ENCODE data around the gene FGGY. TPM values are rescaled to one million over a fixed set of nuclear protein-coding genes. Genes with fewer than 3 reads are reported as not detected.

FGGY gene
- total RNA-seq, 1 experiment from 2014 or later: 12.0 TPM

DNA sequence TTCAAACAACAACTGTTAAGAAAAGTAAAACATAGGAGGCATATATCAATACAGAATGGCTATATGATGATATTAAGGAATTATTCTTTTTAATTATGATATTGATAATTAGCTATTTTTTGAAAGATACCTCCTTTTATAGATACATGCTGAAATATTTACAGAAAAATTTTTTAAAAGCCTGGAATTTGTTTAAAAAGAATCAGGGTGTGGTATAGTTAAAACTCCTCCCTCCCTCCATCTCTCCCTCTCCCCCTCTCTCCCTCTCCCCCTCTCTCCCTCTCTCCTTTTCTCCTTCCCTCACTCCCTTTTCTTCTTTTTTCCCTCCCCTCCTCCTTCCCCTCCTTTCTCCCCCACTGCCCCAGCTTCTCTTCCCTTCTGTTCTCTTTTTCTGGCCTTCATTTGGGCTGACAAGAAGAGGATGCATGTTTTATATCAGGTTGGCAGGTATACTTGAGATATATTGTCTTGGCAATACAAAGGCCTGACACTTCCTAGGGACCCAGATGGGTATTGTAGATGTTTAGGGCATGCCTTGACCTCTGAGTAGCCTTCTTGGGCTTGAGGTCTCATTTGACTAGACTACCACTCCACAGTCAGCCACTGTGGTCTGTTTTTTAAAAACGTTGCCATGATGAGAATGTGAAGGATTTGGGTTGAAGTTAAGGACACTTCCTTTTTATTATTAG, 124.5 kb downstream of the FGGY start:
- POLR2A ChIA-PET: no interaction called here
- no peak for ATAC-seq
- CTCF ChIA-PET: no interaction called here
- Mint-ChIP-seq H3K4me1 (peaks cover 24% of the 10 kb centered on the region), H3K27me3 (ENCODE audit: low read depth) (no peaks in the 10 kb centered on the region), H3K9me3 (no peaks in the 10 kb centered on the region; the same call in 1 of the 2 replicates), H3K27ac (no peak overlapping the region), H3K36me3 (no peaks in the 10 kb centered on the region), H3K4me3 (no peak overlapping the region)
- no peak for TF ChIP-seq PRRX2 (CRISPR knock-in tag; IDR thresholded peaks at IDR 0.05)
- TF ChIP-seq, protein P1, sequence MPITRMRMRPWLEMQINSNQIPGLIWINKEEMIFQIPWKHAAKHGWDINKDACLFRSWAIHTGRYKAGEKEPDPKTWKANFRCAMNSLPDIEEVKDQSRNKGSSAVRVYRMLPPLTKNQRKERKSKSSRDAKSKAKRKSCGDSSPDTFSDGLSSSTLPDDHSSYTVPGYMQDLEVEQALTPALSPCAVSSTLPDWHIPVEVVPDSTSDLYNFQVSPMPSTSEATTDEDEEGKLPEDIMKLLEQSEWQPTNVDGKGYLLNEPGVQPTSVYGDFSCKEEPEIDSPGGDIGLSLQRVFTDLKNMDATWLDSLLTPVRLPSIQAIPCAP (CRISPR knock-in tag; IDR thresholded peaks at IDR 0.05): no peak
- no peak for TF ChIP-seq IRF2 (CRISPR knock-in tag; IDR thresholded peaks at IDR 0.05; ENCODE audit: borderline replicate concordance, low read depth)
- TF ChIP-seq TEAD1 (CRISPR knock-in tag; IDR thresholded peaks at IDR 0.05): no peak
- TF ChIP-seq TP53 (CRISPR knock-in tag; IDR thresholded peaks at IDR 0.05): no peak
- TF ChIP-seq ZNF232 (CRISPR knock-in tag; IDR thresholded peaks at IDR 0.05): no peak
- TF ChIP-seq, protein P2, sequence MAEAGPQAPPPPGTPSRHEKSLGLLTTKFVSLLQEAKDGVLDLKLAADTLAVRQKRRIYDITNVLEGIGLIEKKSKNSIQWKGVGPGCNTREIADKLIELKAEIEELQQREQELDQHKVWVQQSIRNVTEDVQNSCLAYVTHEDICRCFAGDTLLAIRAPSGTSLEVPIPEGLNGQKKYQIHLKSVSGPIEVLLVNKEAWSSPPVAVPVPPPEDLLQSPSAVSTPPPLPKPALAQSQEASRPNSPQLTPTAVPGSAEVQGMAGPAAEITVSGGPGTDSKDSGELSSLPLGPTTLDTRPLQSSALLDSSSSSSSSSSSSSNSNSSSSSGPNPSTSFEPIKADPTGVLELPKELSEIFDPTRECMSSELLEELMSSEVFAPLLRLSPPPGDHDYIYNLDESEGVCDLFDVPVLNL (CRISPR knock-in tag; IDR thresholded peaks at IDR 0.05; ENCODE audit: borderline replicate concordance, low read depth): no peak
- DNase-seq (ENCODE audit: low spot score): no peak

DNA sequence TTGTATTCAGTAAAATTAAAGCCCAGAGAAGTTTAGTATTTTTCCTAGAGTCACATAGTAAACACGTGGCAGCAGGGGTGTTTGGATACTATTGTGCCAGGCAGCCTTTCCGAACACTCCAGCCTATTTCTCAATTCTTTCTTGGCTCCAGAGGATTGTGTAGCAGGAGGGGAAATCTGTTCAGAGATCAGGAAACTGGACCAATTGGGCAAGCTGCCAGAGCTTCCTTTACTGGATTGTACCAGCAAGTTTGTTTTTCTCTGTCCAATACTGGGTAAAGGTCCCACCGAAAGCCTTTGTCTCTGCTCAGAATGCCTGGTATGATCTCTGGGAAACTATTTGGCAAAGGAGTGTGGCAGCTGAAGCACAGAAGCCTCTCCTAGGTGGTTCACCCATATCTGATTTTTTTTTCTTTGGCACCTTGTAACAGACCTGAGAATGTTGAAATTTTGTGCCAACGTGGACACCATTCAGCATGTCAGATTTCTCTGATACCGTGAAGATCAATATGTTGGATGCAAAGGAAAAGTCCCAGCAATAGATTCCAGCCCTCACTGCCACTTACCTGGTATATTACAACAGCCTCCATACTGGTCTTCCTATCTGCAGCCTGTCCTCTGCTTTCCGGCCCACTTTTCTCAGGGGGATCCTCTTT, 126.2 kb downstream of the FGGY start:
- ChIA-PET CTCF (interaction anchor here (0.6 kb wide), 1 partner anchor 319 kb away, joined by 4 read pairs; no protein-coding TSS in a partner anchor), POLR2A (no interaction called here)
- ATAC-seq (no peak), DNase-seq (ENCODE audit: low spot score) (no peak)
- peaks cover 21% of the 10 kb centered on the region for H3K4me1 Mint-ChIP-seq
- no peak overlapping the region for H3K27ac Mint-ChIP-seq
- H3K27me3 Mint-ChIP-seq (ENCODE audit: low read depth): no peaks in the 10 kb centered on the region
- no peak overlapping the region for H3K4me3 Mint-ChIP-seq
- no peak for TF ChIP-seq USF1 (CRISPR knock-in tag; IDR thresholded peaks at IDR 0.05)
- no peak for TF ChIP-seq ERG (CRISPR knock-in tag; IDR thresholded peaks at IDR 0.05)
- no peak for TF ChIP-seq PRRX2 (CRISPR knock-in tag; IDR thresholded peaks at IDR 0.05)
- no peaks in the 10 kb centered on the region for H3K9me3 Mint-ChIP-seq
- H3K36me3 Mint-ChIP-seq: no peaks in the 10 kb centered on the region

DNA sequence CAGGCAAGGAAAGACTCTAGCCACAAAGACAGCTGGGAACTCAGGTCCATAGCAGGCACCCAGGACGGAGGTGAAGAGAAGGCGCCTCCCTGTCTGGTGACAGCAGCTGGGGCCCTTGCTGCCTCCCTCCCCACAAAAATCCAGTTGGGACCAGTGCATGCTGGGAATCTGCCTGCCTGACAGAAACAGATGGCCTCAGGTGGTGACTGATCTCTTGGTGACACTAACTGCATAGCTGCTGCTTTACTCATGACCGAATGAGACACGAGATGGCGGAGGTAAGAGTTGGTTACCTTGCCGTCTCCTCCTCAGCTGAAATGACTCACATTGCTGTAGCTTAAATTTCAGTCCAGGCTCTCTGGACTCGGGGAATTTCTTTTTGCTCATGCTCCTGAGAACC, 130.3 kb downstream of the FGGY start:
- DNase-seq (ENCODE audit: low spot score): no peak
- ChIA-PET POLR2A (no interaction called here), CTCF (no interaction called here)
- Mint-ChIP-seq H3K27ac (no peak overlapping the region), H3K9me3 (no peaks in the 10 kb centered on the region), H3K27me3 (ENCODE audit: low read depth) (no peaks in the 10 kb centered on the region), H3K4me3 (no peak overlapping the region), H3K36me3 (no peaks in the 10 kb centered on the region), H3K4me1 (no peaks in the 10 kb centered on the region; the same call in 1 of the 2 replicates)
- no peak for ATAC-seq
- TF ChIP-seq, protein P2 (CRISPR knock-in tag; IDR thresholded peaks at IDR 0.05; ENCODE audit: borderline replicate concordance, low read depth): no peak
- TF ChIP-seq ZNF138 (CRISPR knock-in tag; conservative IDR thresholded peaks at IDR 0.05) (no peak), PRDM15 (CRISPR knock-in tag; IDR thresholded peaks at IDR 0.05) (no peak), IRF2 (CRISPR knock-in tag; IDR thresholded peaks at IDR 0.05; ENCODE audit: borderline replicate concordance, low read depth) (no peak)
- TF ChIP-seq, protein P3, sequence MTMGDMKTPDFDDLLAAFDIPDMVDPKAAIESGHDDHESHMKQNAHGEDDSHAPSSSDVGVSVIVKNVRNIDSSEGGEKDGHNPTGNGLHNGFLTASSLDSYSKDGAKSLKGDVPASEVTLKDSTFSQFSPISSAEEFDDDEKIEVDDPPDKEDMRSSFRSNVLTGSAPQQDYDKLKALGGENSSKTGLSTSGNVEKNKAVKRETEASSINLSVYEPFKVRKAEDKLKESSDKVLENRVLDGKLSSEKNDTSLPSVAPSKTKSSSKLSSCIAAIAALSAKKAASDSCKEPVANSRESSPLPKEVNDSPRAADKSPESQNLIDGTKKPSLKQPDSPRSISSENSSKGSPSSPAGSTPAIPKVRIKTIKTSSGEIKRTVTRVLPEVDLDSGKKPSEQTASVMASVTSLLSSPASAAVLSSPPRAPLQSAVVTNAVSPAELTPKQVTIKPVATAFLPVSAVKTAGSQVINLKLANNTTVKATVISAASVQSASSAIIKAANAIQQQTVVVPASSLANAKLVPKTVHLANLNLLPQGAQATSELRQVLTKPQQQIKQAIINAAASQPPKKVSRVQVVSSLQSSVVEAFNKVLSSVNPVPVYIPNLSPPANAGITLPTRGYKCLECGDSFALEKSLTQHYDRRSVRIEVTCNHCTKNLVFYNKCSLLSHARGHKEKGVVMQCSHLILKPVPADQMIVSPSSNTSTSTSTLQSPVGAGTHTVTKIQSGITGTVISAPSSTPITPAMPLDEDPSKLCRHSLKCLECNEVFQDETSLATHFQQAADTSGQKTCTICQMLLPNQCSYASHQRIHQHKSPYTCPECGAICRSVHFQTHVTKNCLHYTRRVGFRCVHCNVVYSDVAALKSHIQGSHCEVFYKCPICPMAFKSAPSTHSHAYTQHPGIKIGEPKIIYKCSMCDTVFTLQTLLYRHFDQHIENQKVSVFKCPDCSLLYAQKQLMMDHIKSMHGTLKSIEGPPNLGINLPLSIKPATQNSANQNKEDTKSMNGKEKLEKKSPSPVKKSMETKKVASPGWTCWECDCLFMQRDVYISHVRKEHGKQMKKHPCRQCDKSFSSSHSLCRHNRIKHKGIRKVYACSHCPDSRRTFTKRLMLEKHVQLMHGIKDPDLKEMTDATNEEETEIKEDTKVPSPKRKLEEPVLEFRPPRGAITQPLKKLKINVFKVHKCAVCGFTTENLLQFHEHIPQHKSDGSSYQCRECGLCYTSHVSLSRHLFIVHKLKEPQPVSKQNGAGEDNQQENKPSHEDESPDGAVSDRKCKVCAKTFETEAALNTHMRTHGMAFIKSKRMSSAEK (CRISPR knock-in tag; IDR thresholded peaks at IDR 0.05; ENCODE audit: borderline replicate concordance): no peak

Data from WTC11 (cell line).